ENCODE results near the gene PYDC1.

DNA sequence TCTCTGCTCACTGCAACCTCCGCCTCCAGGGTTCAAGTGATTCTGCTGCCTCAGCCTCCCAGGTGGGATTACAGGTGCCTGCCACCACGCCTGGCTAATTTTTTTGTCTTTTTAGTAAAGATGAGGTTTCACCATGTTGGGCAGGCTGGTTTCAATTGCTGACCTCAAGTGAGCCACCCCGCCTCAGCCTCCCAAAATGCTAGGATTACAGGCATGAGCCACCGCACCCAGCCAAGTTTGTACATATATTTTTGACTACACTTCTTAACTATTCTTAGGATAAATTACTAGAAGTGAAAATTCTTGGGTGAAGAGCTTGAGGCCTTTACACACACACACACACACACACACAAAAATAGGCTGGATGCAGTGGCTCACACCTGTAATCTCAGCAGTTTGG, 41.4 kb upstream of the PYDC1 start:
- TF ChIP-seq, protein P1, sequence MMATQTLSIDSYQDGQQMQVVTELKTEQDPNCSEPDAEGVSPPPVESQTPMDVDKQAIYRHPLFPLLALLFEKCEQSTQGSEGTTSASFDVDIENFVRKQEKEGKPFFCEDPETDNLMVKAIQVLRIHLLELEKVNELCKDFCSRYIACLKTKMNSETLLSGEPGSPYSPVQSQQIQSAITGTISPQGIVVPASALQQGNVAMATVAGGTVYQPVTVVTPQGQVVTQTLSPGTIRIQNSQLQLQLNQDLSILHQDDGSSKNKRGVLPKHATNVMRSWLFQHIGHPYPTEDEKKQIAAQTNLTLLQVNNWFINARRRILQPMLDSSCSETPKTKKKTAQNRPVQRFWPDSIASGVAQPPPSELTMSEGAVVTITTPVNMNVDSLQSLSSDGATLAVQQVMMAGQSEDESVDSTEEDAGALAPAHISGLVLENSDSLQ (IDR thresholded peaks at IDR 0.05): no peak
- no peak for TF ChIP-seq FOXM1 (IDR thresholded peaks at IDR 0.05; ENCODE audit: borderline replicate concordance)
- TF ChIP-seq SUZ12 (IDR thresholded peaks at IDR 0.05): no peak
- TF ChIP-seq BHLHE40 (IDR thresholded peaks at IDR 0.05; ENCODE audit: borderline replicate concordance): no peak
